ENCODE results near the gene PAPLN. TPM values are rescaled to one million over a fixed set of nuclear protein-coding genes. Genes with fewer than 3 reads are reported as not detected.

PAPLN gene
- total and polyA plus RNA-seq, 2 of the 8 experiments (the other 6 are each of a cell fraction or from before 2014, with no cell fraction given) = 14.8 to 25.6 TPM

DNA sequence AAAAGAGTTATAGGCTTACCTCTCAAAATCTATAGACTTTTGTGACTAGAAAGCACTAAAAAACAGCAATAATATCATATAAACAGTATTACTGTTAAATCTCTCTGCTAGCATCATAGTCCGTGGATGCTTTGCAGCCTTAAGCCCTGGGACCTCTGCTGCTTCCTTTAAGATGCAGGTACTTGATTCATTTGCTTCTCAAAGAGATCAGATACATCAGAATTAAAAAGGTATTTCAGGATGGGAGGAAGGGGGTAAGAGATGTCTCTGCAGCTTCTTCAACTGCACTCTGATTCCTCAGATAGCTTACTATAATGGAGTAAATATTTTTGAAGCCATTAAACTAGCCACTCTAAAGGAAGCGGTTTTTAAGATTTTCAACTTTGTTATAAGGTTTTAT is 49.3 kb downstream of the PAPLN start:
- ChIA-PET CTCF (ENCODE audit: partially characterized antibody) (interaction anchor here (1.5 to 4.3 kb wide), 2 partner anchors 9 to 16 kb away, joined by 3 to 26 read pairs; no protein-coding TSS in a partner anchor), POLR2A (ENCODE audit: partially characterized antibody) (interaction anchor here (0.6 to 1.3 kb wide), 3 partner anchors 41 to 164 kb away, joined by 3 read pairs; no protein-coding TSS in a partner anchor)
- H2BK20ac ChIP-seq (ENCODE audit: low read length) = no peak overlapping the region
- H3K4me2 ChIP-seq (ENCODE audit: insufficient read depth in 1 of 2, low read depth in 2 of 2, low read length in 2 of 2) = peak overlapping the region; percentile 54 to 55
- H4K5ac ChIP-seq (ENCODE audit: insufficient read length, low read depth, low read length) = peak overlapping the region; percentile 85
- no peak overlapping the region for H3K14ac ChIP-seq (ENCODE audit: insufficient read length)
- H3K36me3 ChIP-seq (ENCODE audit: control insufficient read depth in 2 of 4, insufficient read depth in 4 of 4, low read length in 3 of 4) = peaks cover 2 to 16% (median 8%) of the 10 kb centered on the region in 4 experiments; a peak in 4 of 8 replicates
- no peak overlapping the region for H2AFZ ChIP-seq (ENCODE audit: low read length)
- no peak overlapping the region for H3K56ac ChIP-seq (replicated peaks; ENCODE audit: insufficient read length, low read depth, low read length)
- no peak overlapping the region for H2BK12ac ChIP-seq (ENCODE audit: low read depth, low read length)
- no peak overlapping the region for H4K8ac ChIP-seq (ENCODE audit: extremely low read depth, insufficient read depth, low read length)
- H4K20me1 ChIP-seq (replicated peaks in 1 of 2; ENCODE audit: control insufficient read depth in 1 of 2, insufficient read depth in 2 of 2, low read length in 2 of 2) = no peaks in the 10 kb centered on the region
- no peaks in the 10 kb centered on the region for H3K79me1 ChIP-seq (ENCODE audit: low read depth, low read length)
- H3K18ac ChIP-seq (ENCODE audit: extremely low read depth, low read length) = no peak overlapping the region
- H4K91ac ChIP-seq (replicated peaks; ENCODE audit: insufficient read length, low read length) = no peak overlapping the region
- no peaks in the 10 kb centered on the region for H3K23me2 ChIP-seq (ENCODE audit: low read depth, low read length)
- no peaks in the 10 kb centered on the region for H3K79me2 ChIP-seq (ENCODE audit: control insufficient read depth in 1 of 2, insufficient read depth in 2 of 2, low read length in 2 of 2)
- no peak overlapping the region for H2BK120ac ChIP-seq (replicated peaks; ENCODE audit: low read depth, low read length)
- no peak overlapping the region for H2BK15ac ChIP-seq (ENCODE audit: low read length)
- peaks cover 3 to 34% (median 25%) of the 10 kb centered on the region in 4 experiments; a peak in 6 of 7 replicates for H3K4me1 ChIP-seq (replicated peaks in 1 of 4; ENCODE audit: control insufficient read depth in 3 of 4, insufficient read depth in 4 of 4, low read length in 3 of 4)
- no peak overlapping the region for H2AK5ac ChIP-seq (ENCODE audit: low read depth, low read length)
- H3K27me3 ChIP-seq (replicated peaks in 1 of 4; ENCODE audit: control insufficient read depth in 3 of 4, extremely low read depth in 1 of 4, insufficient read depth in 3 of 4, low read length in 3 of 4) = no peaks in the 10 kb centered on the region
- FAIRE-seq (peak; percentile 32), DNase-seq (ENCODE audit: low read depth in 1 of 2, low spot score in 2 of 2) (no peak)
- H3K9ac ChIP-seq (replicated peaks in 1 of 4; ENCODE audit: extremely low read depth in 1 of 4, low read depth in 3 of 4, low read length in 3 of 4) = no peak overlapping the region
- H2BK5ac ChIP-seq (ENCODE audit: low read depth, low read length) = no peak overlapping the region
- H3K4me3 ChIP-seq (ENCODE audit: extremely low read depth in 1 of 4, insufficient read depth in 2 of 4, low read depth in 3 of 4, low read length in 4 of 4) = peak overlapping the region in 1 of 4 experiments; percentile 44; a peak in 2 of 8 replicates
- H3K4ac ChIP-seq (replicated peaks; ENCODE audit: insufficient read length, low read depth, low read length) = no peak overlapping the region
- no peaks in the 10 kb centered on the region for H3K9me3 ChIP-seq (ENCODE audit: insufficient read depth in 2 of 2, low read depth in 1 of 2, low read length in 1 of 2)
- H3K27ac ChIP-seq (ENCODE audit: low read depth, low read length) = no peak overlapping the region
- H3K23ac ChIP-seq (ENCODE audit: insufficient read length) = no peak overlapping the region
- 4% methylated on average over 2 of the region's 2 CpGs; no CpG with 5 or more reads in 1 of the 2 experiments for WGBS, 2 experiments (ENCODE audit: extremely low coverage in 1 of 2, insufficient coverage in 1 of 2, insufficient read length in 1 of 2, insufficient replicate concordance in 2 of 2, low coverage in 1 of 2, low lambda C conversion rate in 2 of 2, missing lambda C conversion rate in 1 of 2)
- TF ChIP-seq SIX5 (IDR thresholded peaks at IDR 0.05; ENCODE audit: low read depth, low read length) (no peak), TEAD4 (IDR thresholded peaks at IDR 0.05; ENCODE audit: low read depth, low read length) (no peak), JUND (IDR thresholded peaks at IDR 0.05; ENCODE audit: low read length) (no peak), POU5F1 (IDR thresholded peaks at IDR 0.05; ENCODE audit: low read depth, low read length) (no peak), CBX5 (IDR thresholded peaks at IDR 0.05; ENCODE audit: low read depth, low read length) (no peak), EP300 (IDR thresholded peaks at IDR 0.05; ENCODE audit: borderline replicate concordance in 1 of 2, low read depth in 2 of 2, low read length in 2 of 2) (no peak), BACH1 (IDR thresholded peaks at IDR 0.05; ENCODE audit: low read length) (no peak), NRF1 (IDR thresholded peaks at IDR 0.05; ENCODE audit: low read depth, low read length) (no peak), SP2 (IDR thresholded peaks at IDR 0.05; ENCODE audit: low read length) (no peak), BCL11A (IDR thresholded peaks at IDR 0.05; ENCODE audit: low read depth in 2 of 2, low read length in 2 of 2) (no peak), MAFK (IDR thresholded peaks at IDR 0.05; ENCODE audit: low read depth, low read length) (no peak), HDAC2 (IDR thresholded peaks at IDR 0.05; ENCODE audit: borderline replicate concordance in 1 of 2, low read depth in 2 of 2, low read length in 2 of 2) (no peak), TCF12 (IDR thresholded peaks at IDR 0.05; ENCODE audit: low read depth, low read length) (no peak)
- TF ChIP-seq, protein P1, sequence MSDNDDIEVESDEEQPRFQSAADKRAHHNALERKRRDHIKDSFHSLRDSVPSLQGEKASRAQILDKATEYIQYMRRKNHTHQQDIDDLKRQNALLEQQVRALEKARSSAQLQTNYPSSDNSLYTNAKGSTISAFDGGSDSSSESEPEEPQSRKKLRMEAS (IDR thresholded peaks at IDR 0.05) = no peak

Data from H1 (cell line).